Measurements from ENCODE around the gene ADORA3. TPM values are rescaled to one million over a fixed set of nuclear protein-coding genes. Genes with fewer than 3 reads are reported as not detected.

The ADORA3 gene
- polyA plus RNA-seq, 1 donor (not counting 4 experiments of a cell fraction or from before 2014, with no cell fraction given), result not detected

DNA sequence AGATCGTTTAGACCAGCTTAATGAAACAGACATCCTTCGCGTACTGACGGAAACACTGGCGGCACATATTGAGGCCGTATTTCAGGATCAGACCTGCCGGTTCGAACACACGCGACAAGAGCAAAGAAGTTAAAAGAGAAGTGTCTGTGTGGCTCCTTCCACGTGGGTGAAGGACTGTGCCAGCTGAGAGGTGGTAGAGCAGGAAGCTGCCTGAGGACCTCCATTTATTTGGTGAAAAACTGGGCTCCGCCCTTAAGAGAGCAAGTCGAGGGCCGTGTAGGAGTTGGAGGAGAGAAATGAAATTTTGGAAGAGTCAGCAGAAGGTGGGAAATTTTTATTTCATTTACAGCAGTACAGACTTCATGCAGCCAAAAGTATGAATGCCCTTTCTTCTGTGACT, 38.8 kb upstream of the ADORA3 start:
- Histone ChIP-seq H3K9me3 (ENCODE audit: control insufficient read depth, low read depth, low read length) (no peaks in the 10 kb centered on the region), H3K27me3 (ENCODE audit: control insufficient read depth, extremely low read depth, insufficient read depth, low read length) (no peaks in the 10 kb centered on the region), H4K20me1 (ENCODE audit: control insufficient read depth, extremely low read depth, insufficient read depth, low read length) (no peaks in the 10 kb centered on the region), H3K36me3 (ENCODE audit: control insufficient read depth in 2 of 2, extremely low read depth in 1 of 2, insufficient read depth in 2 of 2, low read length in 2 of 2) (no peaks in the 10 kb centered on the region), H3K9ac (ENCODE audit: control insufficient read depth, extremely low read depth, insufficient read depth, low read length) (peak overlapping the region; percentile 48), H3K79me2 (ENCODE audit: control insufficient read depth, insufficient read depth, low read length) (no peaks in the 10 kb centered on the region), H3K4me3 (ENCODE audit: control insufficient read depth in 2 of 3, extremely low read depth in 1 of 3, insufficient read depth in 2 of 3, low read depth in 1 of 3, low read length in 3 of 3) (peak overlapping the region; percentile 32 to 64 (median 41)), H3K4me2 (ENCODE audit: control insufficient read depth, extremely low read depth, insufficient read depth, low read depth, low read length) (peak overlapping the region; percentile 78), H3K4me1 (ENCODE audit: control insufficient read depth, extremely low read depth, insufficient read depth, low read length) (peaks cover 22% of the 10 kb centered on the region), H3K27ac (ENCODE audit: control insufficient read depth, insufficient read depth, low read length) (peak overlapping the region; percentile 65), H2AFZ (ENCODE audit: control insufficient read depth, low read length) (peak overlapping the region; percentile 80), H3K9me1 (ENCODE audit: control insufficient read depth, extremely low read depth, insufficient read depth, low read length) (no peaks in the 10 kb centered on the region)
- DNase-seq (ENCODE audit: low read depth, low spot score) (no peak), FAIRE-seq (no peak)
- TF ChIP-seq, protein P1, sequence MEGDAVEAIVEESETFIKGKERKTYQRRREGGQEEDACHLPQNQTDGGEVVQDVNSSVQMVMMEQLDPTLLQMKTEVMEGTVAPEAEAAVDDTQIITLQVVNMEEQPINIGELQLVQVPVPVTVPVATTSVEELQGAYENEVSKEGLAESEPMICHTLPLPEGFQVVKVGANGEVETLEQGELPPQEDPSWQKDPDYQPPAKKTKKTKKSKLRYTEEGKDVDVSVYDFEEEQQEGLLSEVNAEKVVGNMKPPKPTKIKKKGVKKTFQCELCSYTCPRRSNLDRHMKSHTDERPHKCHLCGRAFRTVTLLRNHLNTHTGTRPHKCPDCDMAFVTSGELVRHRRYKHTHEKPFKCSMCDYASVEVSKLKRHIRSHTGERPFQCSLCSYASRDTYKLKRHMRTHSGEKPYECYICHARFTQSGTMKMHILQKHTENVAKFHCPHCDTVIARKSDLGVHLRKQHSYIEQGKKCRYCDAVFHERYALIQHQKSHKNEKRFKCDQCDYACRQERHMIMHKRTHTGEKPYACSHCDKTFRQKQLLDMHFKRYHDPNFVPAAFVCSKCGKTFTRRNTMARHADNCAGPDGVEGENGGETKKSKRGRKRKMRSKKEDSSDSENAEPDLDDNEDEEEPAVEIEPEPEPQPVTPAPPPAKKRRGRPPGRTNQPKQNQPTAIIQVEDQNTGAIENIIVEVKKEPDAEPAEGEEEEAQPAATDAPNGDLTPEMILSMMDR (optimal IDR thresholded peaks at IDR 0.05 in 1 of 3, IDR thresholded peaks at IDR 0.05 in 1 of 3, conservative IDR thresholded peaks at IDR 0.05 in 1 of 3; ENCODE audit: extremely low read depth in 1 of 3, insufficient read depth in 2 of 3, low read length in 3 of 3), result no peak
- TF ChIP-seq EZH2 (IDR thresholded peaks at IDR 0.05; ENCODE audit: low read length), result no peak
- dilution Hi-C loops (cut with MboI; ENCODE audit: extremely low pct_ligation_motif_present, low sequenced_read_pairs), result no loop called here

DNA sequence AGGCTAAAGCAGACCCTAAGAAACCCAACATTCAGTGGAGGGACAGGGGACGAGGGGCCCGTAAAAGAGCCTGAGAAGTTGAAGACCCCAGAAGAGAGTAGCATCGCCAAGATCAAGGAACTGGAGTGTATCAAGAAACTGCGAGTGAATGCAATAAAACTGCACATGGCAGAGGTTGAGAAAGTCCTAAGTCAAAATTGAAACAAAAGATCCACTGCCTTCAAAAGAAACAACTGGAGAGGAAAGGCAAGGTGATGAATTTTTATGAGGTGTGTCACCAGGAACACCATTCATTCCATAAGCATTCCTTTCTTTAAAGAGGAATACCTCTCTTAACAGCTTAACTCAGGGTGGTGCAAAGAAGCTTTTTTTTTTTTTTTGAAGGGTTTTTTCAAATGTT, 38.3 kb upstream of the ADORA3 start:
- Histone ChIP-seq H3K9me1 (ENCODE audit: control insufficient read depth, extremely low read depth, insufficient read depth, low read length) (no peaks in the 10 kb centered on the region), H3K27me3 (ENCODE audit: control insufficient read depth, extremely low read depth, insufficient read depth, low read length) (no peaks in the 10 kb centered on the region), H3K79me2 (ENCODE audit: control insufficient read depth, insufficient read depth, low read length) (no peaks in the 10 kb centered on the region), H3K9me3 (ENCODE audit: control insufficient read depth, low read depth, low read length) (no peaks in the 10 kb centered on the region), H4K20me1 (ENCODE audit: control insufficient read depth, extremely low read depth, insufficient read depth, low read length) (no peaks in the 10 kb centered on the region), H3K4me3 (ENCODE audit: control insufficient read depth in 2 of 3, extremely low read depth in 1 of 3, insufficient read depth in 2 of 3, low read depth in 1 of 3, low read length in 3 of 3) (peak overlapping the region; percentile 32 to 64 (median 41)), H3K9ac (ENCODE audit: control insufficient read depth, extremely low read depth, insufficient read depth, low read length) (peak overlapping the region; percentile 48), H3K4me2 (ENCODE audit: control insufficient read depth, extremely low read depth, insufficient read depth, low read depth, low read length) (peak overlapping the region; percentile 78), H3K4me1 (ENCODE audit: control insufficient read depth, extremely low read depth, insufficient read depth, low read length) (peaks cover 22% of the 10 kb centered on the region), H3K27ac (ENCODE audit: control insufficient read depth, insufficient read depth, low read length) (peak overlapping the region; percentile 8), H2AFZ (ENCODE audit: control insufficient read depth, low read length) (no peak overlapping the region), H3K36me3 (ENCODE audit: control insufficient read depth in 2 of 2, extremely low read depth in 1 of 2, insufficient read depth in 2 of 2, low read length in 2 of 2) (no peaks in the 10 kb centered on the region)
- TF ChIP-seq EZH2 (IDR thresholded peaks at IDR 0.05; ENCODE audit: low read length), result no peak
- TF ChIP-seq, protein P1 (optimal IDR thresholded peaks at IDR 0.05 in 1 of 3, IDR thresholded peaks at IDR 0.05 in 1 of 3, conservative IDR thresholded peaks at IDR 0.05 in 1 of 3; ENCODE audit: extremely low read depth in 1 of 3, insufficient read depth in 2 of 3, low read length in 3 of 3), result no peak
- DNase-seq (ENCODE audit: low read depth, low spot score), result no peak
- dilution Hi-C loops (cut with MboI; ENCODE audit: extremely low pct_ligation_motif_present, low sequenced_read_pairs), result no loop called here
- FAIRE-seq, result peak; percentile 93

Measured in keratinocyte (primary cell).